ENCODE data around the gene ZNF777.

Gene ZNF777

DNA sequence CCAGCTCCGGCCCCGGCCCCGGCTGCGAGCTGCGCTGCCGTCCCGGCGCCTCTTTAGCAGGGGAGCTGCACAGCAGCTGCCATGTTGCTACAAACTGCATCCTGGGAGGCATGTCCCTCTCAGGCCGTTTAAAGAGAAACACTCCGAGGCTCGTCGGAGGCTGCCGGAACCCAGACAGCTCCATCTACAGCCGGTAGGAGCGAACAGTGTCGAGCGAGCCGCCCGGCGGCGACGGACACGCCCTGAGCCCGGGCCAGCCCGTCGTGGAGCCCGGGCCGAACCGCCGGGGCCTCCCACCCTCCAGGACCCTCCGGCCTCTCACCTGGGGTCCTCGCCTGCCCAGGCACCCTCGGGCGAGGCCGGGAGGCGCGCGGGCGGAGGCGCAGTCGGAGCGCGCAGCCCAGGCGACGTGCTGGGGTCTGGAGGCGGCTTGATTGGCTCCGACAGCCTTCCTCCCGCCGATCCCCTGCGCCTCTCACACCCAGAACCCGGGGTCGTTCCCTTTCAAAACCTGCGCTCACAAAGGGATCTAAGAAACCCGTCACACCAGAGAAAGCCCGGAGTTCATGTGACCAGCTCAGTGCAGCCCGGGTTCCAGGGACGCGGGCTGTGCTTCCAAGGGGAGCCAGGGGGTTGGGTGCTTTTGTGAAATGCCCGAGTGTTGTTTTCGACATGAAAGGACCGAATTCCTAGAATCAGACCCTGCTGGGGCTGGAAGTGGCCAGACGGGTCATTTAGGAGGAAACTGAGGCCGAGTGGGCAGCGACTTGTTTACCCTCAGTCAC, at the start of gene ZNF777 (continued):
- TF ChIP-seq, protein P1, sequence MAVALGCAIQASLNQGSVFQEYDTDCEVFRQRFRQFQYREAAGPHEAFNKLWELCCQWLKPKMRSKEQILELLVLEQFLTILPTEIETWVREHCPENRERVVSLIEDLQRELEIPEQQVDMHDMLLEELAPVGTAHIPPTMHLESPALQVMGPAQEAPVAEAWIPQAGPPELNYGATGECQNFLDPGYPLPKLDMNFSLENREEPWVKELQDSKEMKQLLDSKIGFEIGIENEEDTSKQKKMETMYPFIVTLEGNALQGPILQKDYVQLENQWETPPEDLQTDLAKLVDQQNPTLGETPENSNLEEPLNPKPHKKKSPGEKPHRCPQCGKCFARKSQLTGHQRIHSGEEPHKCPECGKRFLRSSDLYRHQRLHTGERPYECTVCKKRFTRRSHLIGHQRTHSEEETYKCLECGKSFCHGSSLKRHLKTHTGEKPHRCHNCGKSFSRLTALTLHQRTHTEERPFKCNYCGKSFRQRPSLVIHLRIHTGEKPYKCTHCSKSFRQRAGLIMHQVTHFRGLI (tag by site-specific recombination; IDR thresholded peaks at IDR 0.05) = 0 out of 2 replicates have a peak, but pooled peaks have one; percentile 29
- TF ChIP-seq, protein P2, sequence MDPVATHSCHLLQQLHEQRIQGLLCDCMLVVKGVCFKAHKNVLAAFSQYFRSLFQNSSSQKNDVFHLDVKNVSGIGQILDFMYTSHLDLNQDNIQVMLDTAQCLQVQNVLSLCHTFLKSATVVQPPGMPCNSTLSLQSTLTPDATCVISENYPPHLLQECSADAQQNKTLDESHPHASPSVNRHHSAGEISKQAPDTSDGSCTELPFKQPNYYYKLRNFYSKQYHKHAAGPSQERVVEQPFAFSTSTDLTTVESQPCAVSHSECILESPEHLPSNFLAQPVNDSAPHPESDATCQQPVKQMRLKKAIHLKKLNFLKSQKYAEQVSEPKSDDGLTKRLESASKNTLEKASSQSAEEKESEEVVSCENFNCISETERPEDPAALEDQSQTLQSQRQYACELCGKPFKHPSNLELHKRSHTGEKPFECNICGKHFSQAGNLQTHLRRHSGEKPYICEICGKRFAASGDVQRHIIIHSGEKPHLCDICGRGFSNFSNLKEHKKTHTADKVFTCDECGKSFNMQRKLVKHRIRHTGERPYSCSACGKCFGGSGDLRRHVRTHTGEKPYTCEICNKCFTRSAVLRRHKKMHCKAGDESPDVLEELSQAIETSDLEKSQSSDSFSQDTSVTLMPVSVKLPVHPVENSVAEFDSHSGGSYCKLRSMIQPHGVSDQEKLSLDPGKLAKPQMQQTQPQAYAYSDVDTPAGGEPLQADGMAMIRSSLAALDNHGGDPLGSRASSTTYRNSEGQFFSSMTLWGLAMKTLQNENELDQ (tag by site-specific recombination; IDR thresholded peaks at IDR 0.05; ENCODE audit: low read depth) = no peak
- TF ChIP-seq HOXC10 (CRISPR knock-in tag; IDR thresholded peaks at IDR 0.05) (no peak), ZNF624 (tag by site-specific recombination; IDR thresholded peaks at IDR 0.05) (no peak), ZNF626 (tag by site-specific recombination; IDR thresholded peaks at IDR 0.05) (no peak), ZNF76 (tag by site-specific recombination; IDR thresholded peaks at IDR 0.05; ENCODE audit: borderline replicate concordance, low read depth) (peak; percentile 87), ZBTB20 (tag by site-specific recombination; IDR thresholded peaks at IDR 0.05) (peak; percentile 93), GLIS2 (tag by site-specific recombination; IDR thresholded peaks at IDR 0.05) (peak; percentile 53; the same call in 1 of the 2 replicates), ZNF341 (tag by site-specific recombination; IDR thresholded peaks at IDR 0.05; ENCODE audit: low read depth) (peak; percentile 43; the same call in 1 of the 2 replicates), ZNF600 (tag by site-specific recombination; IDR thresholded peaks at IDR 0.05) (0 out of 2 replicates have a peak, but pooled peaks have one; percentile 30), ZNF777 (tag by site-specific recombination; IDR thresholded peaks at IDR 0.05; ENCODE audit: borderline replicate concordance) (no peak), KLF10 (tag by site-specific recombination; IDR thresholded peaks at IDR 0.05) (0 out of 2 replicates have a peak, but pooled peaks have one; percentile 23), ZNF211 (tag by site-specific recombination; IDR thresholded peaks at IDR 0.05; ENCODE audit: low read depth) (no peak), ZNF621 (tag by site-specific recombination; IDR thresholded peaks at IDR 0.05) (no peak), ZBTB21 (tag by site-specific recombination; IDR thresholded peaks at IDR 0.05) (no peak), GLIS1 (tag by site-specific recombination; IDR thresholded peaks at IDR 0.05) (peak; percentile 25; the same call in 1 of the 2 replicates), ZNF785 (tag by site-specific recombination; IDR thresholded peaks at IDR 0.05) (no peak), KLF8 (tag by site-specific recombination; IDR thresholded peaks at IDR 0.05) (peak; percentile 37; the same call in 1 of the 2 replicates), ZNF335 (tag by site-specific recombination; conservative IDR thresholded peaks at IDR 0.05) (peak; percentile 91), ZNF221 (tag by site-specific recombination; IDR thresholded peaks at IDR 0.05; ENCODE audit: borderline replicate concordance) (no peak), ZBTB48 (tag by site-specific recombination; IDR thresholded peaks at IDR 0.05) (peak; percentile 68), ZNF549 (tag by site-specific recombination; IDR thresholded peaks at IDR 0.05) (no peak), SCRT1 (tag by site-specific recombination; IDR thresholded peaks at IDR 0.05; ENCODE audit: borderline replicate concordance) (no peak), ZNF555 (tag by site-specific recombination; conservative IDR thresholded peaks at IDR 0.05) (no peak), ZNF521 (tag by site-specific recombination; IDR thresholded peaks at IDR 0.05) (no peak)
- TF ChIP-seq, protein P3, sequence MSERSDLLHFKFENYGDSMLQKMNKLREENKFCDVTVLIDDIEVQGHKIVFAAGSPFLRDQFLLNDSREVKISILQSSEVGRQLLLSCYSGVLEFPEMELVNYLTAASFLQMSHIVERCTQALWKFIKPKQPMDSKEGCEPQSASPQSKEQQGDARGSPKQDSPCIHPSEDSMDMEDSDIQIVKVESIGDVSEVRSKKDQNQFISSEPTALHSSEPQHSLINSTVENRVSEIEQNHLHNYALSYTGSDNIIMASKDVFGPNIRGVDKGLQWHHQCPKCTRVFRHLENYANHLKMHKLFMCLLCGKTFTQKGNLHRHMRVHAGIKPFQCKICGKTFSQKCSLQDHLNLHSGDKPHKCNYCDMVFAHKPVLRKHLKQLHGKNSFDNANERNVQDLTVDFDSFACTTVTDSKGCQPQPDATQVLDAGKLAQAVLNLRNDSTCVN (tag by site-specific recombination; optimal IDR thresholded peaks at IDR 0.05) = peak; percentile 65
- TF ChIP-seq, protein P4, sequence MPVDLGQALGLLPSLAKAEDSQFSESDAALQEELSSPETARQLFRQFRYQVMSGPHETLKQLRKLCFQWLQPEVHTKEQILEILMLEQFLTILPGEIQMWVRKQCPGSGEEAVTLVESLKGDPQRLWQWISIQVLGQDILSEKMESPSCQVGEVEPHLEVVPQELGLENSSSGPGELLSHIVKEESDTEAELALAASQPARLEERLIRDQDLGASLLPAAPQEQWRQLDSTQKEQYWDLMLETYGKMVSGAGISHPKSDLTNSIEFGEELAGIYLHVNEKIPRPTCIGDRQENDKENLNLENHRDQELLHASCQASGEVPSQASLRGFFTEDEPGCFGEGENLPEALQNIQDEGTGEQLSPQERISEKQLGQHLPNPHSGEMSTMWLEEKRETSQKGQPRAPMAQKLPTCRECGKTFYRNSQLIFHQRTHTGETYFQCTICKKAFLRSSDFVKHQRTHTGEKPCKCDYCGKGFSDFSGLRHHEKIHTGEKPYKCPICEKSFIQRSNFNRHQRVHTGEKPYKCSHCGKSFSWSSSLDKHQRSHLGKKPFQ (tag by site-specific recombination; IDR thresholded peaks at IDR 0.05) = no peak
- TF ChIP-seq, protein P5, sequence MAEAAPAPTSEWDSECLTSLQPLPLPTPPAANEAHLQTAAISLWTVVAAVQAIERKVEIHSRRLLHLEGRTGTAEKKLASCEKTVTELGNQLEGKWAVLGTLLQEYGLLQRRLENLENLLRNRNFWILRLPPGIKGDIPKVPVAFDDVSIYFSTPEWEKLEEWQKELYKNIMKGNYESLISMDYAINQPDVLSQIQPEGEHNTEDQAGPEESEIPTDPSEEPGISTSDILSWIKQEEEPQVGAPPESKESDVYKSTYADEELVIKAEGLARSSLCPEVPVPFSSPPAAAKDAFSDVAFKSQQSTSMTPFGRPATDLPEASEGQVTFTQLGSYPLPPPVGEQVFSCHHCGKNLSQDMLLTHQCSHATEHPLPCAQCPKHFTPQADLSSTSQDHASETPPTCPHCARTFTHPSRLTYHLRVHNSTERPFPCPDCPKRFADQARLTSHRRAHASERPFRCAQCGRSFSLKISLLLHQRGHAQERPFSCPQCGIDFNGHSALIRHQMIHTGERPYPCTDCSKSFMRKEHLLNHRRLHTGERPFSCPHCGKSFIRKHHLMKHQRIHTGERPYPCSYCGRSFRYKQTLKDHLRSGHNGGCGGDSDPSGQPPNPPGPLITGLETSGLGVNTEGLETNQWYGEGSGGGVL (tag by site-specific recombination; IDR thresholded peaks at IDR 0.05) = peak; percentile 57
- TF ChIP-seq, protein P6, sequence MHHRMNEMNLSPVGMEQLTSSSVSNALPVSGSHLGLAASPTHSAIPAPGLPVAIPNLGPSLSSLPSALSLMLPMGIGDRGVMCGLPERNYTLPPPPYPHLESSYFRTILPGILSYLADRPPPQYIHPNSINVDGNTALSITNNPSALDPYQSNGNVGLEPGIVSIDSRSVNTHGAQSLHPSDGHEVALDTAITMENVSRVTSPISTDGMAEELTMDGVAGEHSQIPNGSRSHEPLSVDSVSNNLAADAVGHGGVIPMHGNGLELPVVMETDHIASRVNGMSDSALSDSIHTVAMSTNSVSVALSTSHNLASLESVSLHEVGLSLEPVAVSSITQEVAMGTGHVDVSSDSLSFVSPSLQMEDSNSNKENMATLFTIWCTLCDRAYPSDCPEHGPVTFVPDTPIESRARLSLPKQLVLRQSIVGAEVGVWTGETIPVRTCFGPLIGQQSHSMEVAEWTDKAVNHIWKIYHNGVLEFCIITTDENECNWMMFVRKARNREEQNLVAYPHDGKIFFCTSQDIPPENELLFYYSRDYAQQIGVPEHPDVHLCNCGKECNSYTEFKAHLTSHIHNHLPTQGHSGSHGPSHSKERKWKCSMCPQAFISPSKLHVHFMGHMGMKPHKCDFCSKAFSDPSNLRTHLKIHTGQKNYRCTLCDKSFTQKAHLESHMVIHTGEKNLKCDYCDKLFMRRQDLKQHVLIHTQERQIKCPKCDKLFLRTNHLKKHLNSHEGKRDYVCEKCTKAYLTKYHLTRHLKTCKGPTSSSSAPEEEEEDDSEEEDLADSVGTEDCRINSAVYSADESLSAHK (tag by site-specific recombination; IDR thresholded peaks at IDR 0.05) = no peak
